ENCODE data around the gene CLEC16A. TPM values are rescaled to one million over a fixed set of nuclear protein-coding genes. Genes with fewer than 3 reads are reported as not detected.
A peak's percentile ranks its signal among the peaks of the same experiment; 100 is the strongest.

The CLEC16A gene
- total RNA-seq, 1 donor from 2014 or later = 7.8 TPM

DNA sequence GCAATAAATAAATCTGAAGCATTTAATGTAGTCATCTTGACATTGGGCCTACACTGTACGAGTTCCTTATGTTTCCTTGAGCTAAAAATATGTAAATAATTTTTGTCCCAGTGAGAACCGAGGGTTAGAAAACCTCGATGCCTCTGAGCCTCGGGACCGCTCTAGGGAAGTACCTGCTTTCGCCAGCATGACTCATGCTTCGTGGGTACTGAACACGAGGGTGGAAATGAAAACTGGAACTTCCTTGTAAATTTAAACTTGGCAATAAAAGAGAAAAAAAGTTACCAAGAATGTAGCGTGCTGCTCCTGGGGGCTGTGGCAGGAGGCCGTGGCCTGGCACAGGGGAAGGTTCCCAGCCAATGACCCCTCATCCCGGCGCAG, 237.5 kb downstream of the CLEC16A start:
- Mint-ChIP-seq H3K36me3 (no peaks in the 10 kb centered on the region), H3K4me3 (no peak overlapping the region), H3K27me3 (ENCODE audit: insufficient read depth, low read depth) (peaks cover 4% of the 10 kb centered on the region), H3K9me3 (no peaks in the 10 kb centered on the region), H3K4me1 (peaks cover 12% of the 10 kb centered on the region), H3K27ac (peak overlapping the region; percentile 74)
- H3K27me3 ChIP-seq = no peaks in the 10 kb centered on the region
- no peaks in the 10 kb centered on the region for H3K36me3 ChIP-seq
- no peaks in the 10 kb centered on the region for H3K79me2 ChIP-seq (ENCODE audit: low read depth)
- H3K4me2 ChIP-seq = no peak overlapping the region
- H2AFZ ChIP-seq (replicated peaks) = no peak overlapping the region
- H3K9ac ChIP-seq = no peak overlapping the region
- no peak for DNase-seq (ENCODE audit: low spot score)
- H3K4me1 ChIP-seq = peaks cover 7% of the 10 kb centered on the region
- H3K27ac ChIP-seq = no peak overlapping the region
- no peaks in the 10 kb centered on the region for H4K20me1 ChIP-seq (ENCODE audit: low read depth)
- TF ChIP-seq EZH2phosphoT487 (IDR thresholded peaks at IDR 0.05) (no peak), EZH2 (IDR thresholded peaks at IDR 0.05) (no peak)
- TF ChIP-seq, protein P1, sequence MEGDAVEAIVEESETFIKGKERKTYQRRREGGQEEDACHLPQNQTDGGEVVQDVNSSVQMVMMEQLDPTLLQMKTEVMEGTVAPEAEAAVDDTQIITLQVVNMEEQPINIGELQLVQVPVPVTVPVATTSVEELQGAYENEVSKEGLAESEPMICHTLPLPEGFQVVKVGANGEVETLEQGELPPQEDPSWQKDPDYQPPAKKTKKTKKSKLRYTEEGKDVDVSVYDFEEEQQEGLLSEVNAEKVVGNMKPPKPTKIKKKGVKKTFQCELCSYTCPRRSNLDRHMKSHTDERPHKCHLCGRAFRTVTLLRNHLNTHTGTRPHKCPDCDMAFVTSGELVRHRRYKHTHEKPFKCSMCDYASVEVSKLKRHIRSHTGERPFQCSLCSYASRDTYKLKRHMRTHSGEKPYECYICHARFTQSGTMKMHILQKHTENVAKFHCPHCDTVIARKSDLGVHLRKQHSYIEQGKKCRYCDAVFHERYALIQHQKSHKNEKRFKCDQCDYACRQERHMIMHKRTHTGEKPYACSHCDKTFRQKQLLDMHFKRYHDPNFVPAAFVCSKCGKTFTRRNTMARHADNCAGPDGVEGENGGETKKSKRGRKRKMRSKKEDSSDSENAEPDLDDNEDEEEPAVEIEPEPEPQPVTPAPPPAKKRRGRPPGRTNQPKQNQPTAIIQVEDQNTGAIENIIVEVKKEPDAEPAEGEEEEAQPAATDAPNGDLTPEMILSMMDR (IDR thresholded peaks at IDR 0.05) = no peak
- no peak overlapping the region for H3K4me3 ChIP-seq
- no peaks in the 10 kb centered on the region for H3K9me3 ChIP-seq (ENCODE audit: low read depth)
- no peaks in the 10 kb centered on the region for H3F3A ChIP-seq (ENCODE audit: low read depth)

DNA sequence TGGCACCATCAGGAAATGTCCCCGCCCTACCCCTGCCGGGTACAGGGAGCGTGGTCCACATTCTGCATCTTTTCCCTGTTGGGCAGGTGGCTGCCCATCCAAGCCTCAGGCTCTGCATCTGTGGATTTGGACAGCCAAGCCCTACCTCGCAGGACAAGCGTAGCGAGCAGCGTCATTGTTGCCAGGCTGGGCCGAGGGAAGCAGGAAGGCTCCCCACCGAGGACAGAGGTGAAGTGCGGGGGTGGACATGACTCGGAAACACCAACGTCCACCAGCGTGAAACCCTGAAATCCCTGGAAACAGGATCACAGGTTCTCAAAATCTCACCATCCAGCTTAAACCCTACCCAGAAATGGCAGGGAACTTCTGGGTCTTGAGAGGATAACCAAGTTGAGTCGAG, 238.0 kb downstream of the CLEC16A start:
- H3K9ac ChIP-seq = no peak overlapping the region
- H3K9me3 Mint-ChIP-seq = no peaks in the 10 kb centered on the region
- H3K4me2 ChIP-seq = no peak overlapping the region
- no peak overlapping the region for H3K27ac Mint-ChIP-seq
- no peaks in the 10 kb centered on the region for H3K36me3 ChIP-seq
- H3K4me3 Mint-ChIP-seq = no peak overlapping the region
- TF ChIP-seq, protein P1 (IDR thresholded peaks at IDR 0.05) = no peak
- TF ChIP-seq EZH2 (IDR thresholded peaks at IDR 0.05) (no peak), EZH2phosphoT487 (IDR thresholded peaks at IDR 0.05) (no peak)
- H3K4me1 ChIP-seq = peaks cover 7% of the 10 kb centered on the region
- no peak for DNase-seq (ENCODE audit: low spot score)
- H3K27ac ChIP-seq = no peak overlapping the region
- no peaks in the 10 kb centered on the region for H3K9me3 ChIP-seq (ENCODE audit: low read depth)
- peaks cover 12% of the 10 kb centered on the region for H3K4me1 Mint-ChIP-seq
- no peaks in the 10 kb centered on the region for H4K20me1 ChIP-seq (ENCODE audit: low read depth)
- no peaks in the 10 kb centered on the region for H3F3A ChIP-seq (ENCODE audit: low read depth)
- H3K27me3 Mint-ChIP-seq (ENCODE audit: insufficient read depth, low read depth) = peaks cover 6% of the 10 kb centered on the region
- H3K36me3 Mint-ChIP-seq = no peaks in the 10 kb centered on the region
- H2AFZ ChIP-seq (replicated peaks) = no peak overlapping the region
- no peaks in the 10 kb centered on the region for H3K79me2 ChIP-seq (ENCODE audit: low read depth)
- H3K4me3 ChIP-seq = no peak overlapping the region
- H3K27me3 ChIP-seq = no peaks in the 10 kb centered on the region

DNA sequence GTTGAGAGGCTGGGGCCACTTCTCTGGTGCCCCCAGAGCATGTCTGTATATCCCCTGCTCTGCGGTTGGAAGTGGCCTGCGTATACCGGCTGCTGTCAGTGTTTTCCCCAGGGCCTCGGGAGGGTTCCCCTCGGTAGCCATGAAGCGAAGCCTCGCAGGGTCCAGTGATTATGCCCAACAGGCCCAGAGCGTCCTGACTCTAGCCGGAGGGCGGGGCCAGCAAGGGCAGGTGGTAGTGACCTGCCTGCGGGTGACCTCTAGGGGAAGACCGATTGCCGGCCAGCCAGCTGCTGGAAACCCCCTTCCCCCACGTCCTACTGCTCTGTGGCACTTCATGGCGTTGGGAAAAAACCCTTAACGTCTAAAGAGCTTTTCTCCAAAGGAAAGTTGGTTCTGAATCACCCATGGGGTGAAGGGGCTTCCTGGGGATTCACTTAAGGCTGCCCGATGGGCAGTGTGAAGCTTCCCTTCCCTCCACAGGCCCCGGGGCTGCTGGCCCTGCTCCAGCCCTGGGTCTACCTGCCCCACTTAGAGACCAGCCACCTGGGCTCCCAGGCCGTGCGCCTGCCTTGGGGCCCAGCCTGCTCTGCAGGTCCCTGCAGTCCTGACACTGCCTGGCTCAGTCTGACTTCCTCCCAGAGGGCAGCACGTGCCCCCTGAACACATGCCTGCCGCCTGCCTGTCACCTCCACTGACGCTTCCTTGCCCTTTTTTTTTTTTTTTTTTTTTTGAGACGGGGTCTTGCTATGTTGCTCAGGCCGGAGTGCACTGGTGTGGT, 238.9 kb downstream of the CLEC16A start:
- Histone ChIP-seq H3K9ac (no peak overlapping the region), H3K4me3 (no peak overlapping the region), H3F3A (ENCODE audit: low read depth) (no peaks in the 10 kb centered on the region), H2AFZ (replicated peaks) (no peak overlapping the region), H4K20me1 (ENCODE audit: low read depth) (no peaks in the 10 kb centered on the region), H3K4me2 (no peak overlapping the region), H3K79me2 (ENCODE audit: low read depth) (no peaks in the 10 kb centered on the region), H3K9me3 (ENCODE audit: low read depth) (no peaks in the 10 kb centered on the region), H3K27me3 (no peaks in the 10 kb centered on the region), H3K4me1 (peaks cover 7% of the 10 kb centered on the region), H3K36me3 (no peaks in the 10 kb centered on the region), H3K27ac (no peak overlapping the region)
- Mint-ChIP-seq H3K27ac (no peak overlapping the region), H3K9me3 (no peaks in the 10 kb centered on the region), H3K36me3 (no peaks in the 10 kb centered on the region), H3K27me3 (ENCODE audit: insufficient read depth, low read depth) (peaks cover 6% of the 10 kb centered on the region), H3K4me3 (no peak overlapping the region), H3K4me1 (peaks cover 12% of the 10 kb centered on the region)
- peak; percentile 56 for DNase-seq (ENCODE audit: low spot score)
- TF ChIP-seq EZH2 (IDR thresholded peaks at IDR 0.05) = no peak
- TF ChIP-seq, protein P1 (IDR thresholded peaks at IDR 0.05) = peak; percentile 27
